GM12872 (cell line): Measurements from ENCODE around the gene MTREX.

ENCODE experiments used
- TF ChIP-seq, protein P1 (sequence below): IDR thresholded peaks from 3 replicates; pipeline ENCODE4 v1.5.1; 2011; ENCODE audit warnings: low read depth, mild to moderate bottlenecking, low read length, moderate library complexity; ENCODE audit not compliant: insufficient read depth

MTREX gene

DNA sequence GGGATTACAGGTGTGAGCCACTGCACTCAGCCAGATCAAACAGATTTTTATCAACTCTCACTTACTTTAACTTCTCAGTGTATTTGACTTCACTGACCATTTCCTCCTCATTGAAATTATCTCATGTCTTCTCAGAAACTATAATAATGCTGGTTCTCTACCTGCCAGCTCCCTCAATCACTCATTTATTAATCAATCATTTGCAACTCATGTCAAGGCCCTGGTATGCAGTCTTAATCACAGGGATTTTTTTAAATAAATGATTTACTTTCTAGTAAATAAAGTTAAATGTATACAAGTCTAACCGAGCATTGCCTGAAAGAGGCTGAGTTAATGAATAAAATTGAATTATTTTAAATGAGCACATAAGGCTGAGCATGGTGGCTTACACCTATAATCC, 163.7 kb downstream of the MTREX start:
- TF ChIP-seq, protein P1, sequence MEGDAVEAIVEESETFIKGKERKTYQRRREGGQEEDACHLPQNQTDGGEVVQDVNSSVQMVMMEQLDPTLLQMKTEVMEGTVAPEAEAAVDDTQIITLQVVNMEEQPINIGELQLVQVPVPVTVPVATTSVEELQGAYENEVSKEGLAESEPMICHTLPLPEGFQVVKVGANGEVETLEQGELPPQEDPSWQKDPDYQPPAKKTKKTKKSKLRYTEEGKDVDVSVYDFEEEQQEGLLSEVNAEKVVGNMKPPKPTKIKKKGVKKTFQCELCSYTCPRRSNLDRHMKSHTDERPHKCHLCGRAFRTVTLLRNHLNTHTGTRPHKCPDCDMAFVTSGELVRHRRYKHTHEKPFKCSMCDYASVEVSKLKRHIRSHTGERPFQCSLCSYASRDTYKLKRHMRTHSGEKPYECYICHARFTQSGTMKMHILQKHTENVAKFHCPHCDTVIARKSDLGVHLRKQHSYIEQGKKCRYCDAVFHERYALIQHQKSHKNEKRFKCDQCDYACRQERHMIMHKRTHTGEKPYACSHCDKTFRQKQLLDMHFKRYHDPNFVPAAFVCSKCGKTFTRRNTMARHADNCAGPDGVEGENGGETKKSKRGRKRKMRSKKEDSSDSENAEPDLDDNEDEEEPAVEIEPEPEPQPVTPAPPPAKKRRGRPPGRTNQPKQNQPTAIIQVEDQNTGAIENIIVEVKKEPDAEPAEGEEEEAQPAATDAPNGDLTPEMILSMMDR: no peak

DNA sequence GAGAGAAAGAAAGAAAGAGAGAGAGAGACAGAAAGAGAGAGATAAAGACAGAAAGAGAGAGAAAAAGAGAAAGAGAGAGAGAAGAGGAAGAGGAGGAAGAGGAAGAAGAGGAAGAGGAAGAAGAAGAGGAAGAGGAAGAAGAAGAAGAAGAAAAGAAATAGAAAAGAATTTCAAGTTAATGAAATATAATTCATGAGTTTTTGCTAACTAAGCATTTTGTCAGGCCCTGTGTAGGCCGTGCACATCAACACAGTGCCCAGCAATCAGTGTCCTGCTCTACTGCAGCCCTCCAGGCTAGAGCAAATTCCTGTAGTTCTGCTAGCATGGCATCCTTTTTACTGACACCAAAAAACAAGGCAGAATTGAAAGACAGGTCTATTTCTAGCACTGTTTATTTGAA, 164.9 kb downstream of the MTREX start:
- TF ChIP-seq, protein P1: no peak
